ENCODE data around the gene TNRC6C.

Gene TNRC6C

GRCh38 chr17:78000341-78000740 is 41.8 kb downstream of the TNRC6C start:
- no peak overlapping the region for H3K4me3 ChIP-seq (ENCODE audit: low read length)
- DNase-seq (ENCODE audit: low read depth, low spot score) = no peak

GRCh38 chr17:78001182-78001581 is 42.7 kb downstream of the TNRC6C start:
- H3K4me3 ChIP-seq (ENCODE audit: low read length) = no peak overlapping the region
- no peak for DNase-seq (ENCODE audit: low read depth, low spot score)

GRCh38 chr17:78001612-78002011 is 43.1 kb downstream of the TNRC6C start:
- DNase-seq (ENCODE audit: low read depth, low spot score) = no peak
- no peak overlapping the region for H3K4me3 ChIP-seq (ENCODE audit: low read length)

- no peak overlapping the region for H3K4me3 ChIP-seq (ENCODE audit: low read length)
- DNase-seq (ENCODE audit: low read depth, low spot score) = no peak
Measured at GRCh38 chr17:78002166-78002565, 43.7 kb downstream of the TNRC6C start.

- no peak overlapping the region for H3K4me3 ChIP-seq (ENCODE audit: low read length)
- DNase-seq (ENCODE audit: low read depth, low spot score) = no peak
Measured at GRCh38 chr17:78005452-78006171, 47.1 kb downstream of the TNRC6C start.

GRCh38 chr17:78006338-78006737 is 47.8 kb downstream of the TNRC6C start:
- H3K4me3 ChIP-seq (ENCODE audit: low read length) = no peak overlapping the region
- DNase-seq (ENCODE audit: low read depth, low spot score) = no peak

- no peak overlapping the region for H3K4me3 ChIP-seq (ENCODE audit: low read length)
- DNase-seq (ENCODE audit: low read depth, low spot score) = no peak
Measured at GRCh38 chr17:78007647-78008046, 49.1 kb downstream of the TNRC6C start.

GRCh38 chr17:78010759-78011158 is 52.3 kb downstream of the TNRC6C start:
- DNase-seq (ENCODE audit: low read depth, low spot score) = no peak

GRCh38 chr17:78012428-78012827 is 53.9 kb downstream of the TNRC6C start:
- H3K4me3 ChIP-seq (ENCODE audit: low read length) = no peak overlapping the region
- no peak for DNase-seq (ENCODE audit: low read depth, low spot score)

More at GRCh38 chr17:78010759-78011158, 52.3 kb downstream of the TNRC6C start:
- no peak overlapping the region for H3K4me3 ChIP-seq (ENCODE audit: low read length)

GRCh38 chr17:78013683-78014467 is 55.4 kb downstream of the TNRC6C start:
- peak; percentile 72 for DNase-seq (ENCODE audit: low read depth, low spot score)
- H3K4me3 ChIP-seq (ENCODE audit: low read length) = no peak overlapping the region

GRCh38 chr17:78014646-78015045 is 56.1 kb downstream of the TNRC6C start:
- DNase-seq (ENCODE audit: low read depth, low spot score) = no peak
- no peak overlapping the region for H3K4me3 ChIP-seq (ENCODE audit: low read length)

GRCh38 chr17:78016852-78017251 is 58.3 kb downstream of the TNRC6C start:
- DNase-seq (ENCODE audit: low read depth, low spot score) = no peak

GRCh38 chr17:78019367-78019975 is 61.0 kb downstream of the TNRC6C start:
- peak; percentile 44 for DNase-seq (ENCODE audit: low read depth, low spot score)
- no peak overlapping the region for H3K4me3 ChIP-seq (ENCODE audit: low read length)

More at GRCh38 chr17:78016852-78017251, 58.3 kb downstream of the TNRC6C start:
- H3K4me3 ChIP-seq (ENCODE audit: low read length) = no peak overlapping the region

- H3K4me3 ChIP-seq (ENCODE audit: low read length) = no peak overlapping the region
- no peak for DNase-seq (ENCODE audit: low read depth, low spot score)
Measured at GRCh38 chr17:78019976-78020716, 61.6 kb downstream of the TNRC6C start.

GRCh38 chr17:78020717-78021108 is 62.2 kb downstream of the TNRC6C start:
- DNase-seq (ENCODE audit: low read depth, low spot score) = no peak
- no peak overlapping the region for H3K4me3 ChIP-seq (ENCODE audit: low read length)

- no peak for DNase-seq (ENCODE audit: low read depth, low spot score)
- no peak overlapping the region for H3K4me3 ChIP-seq (ENCODE audit: low read length)
Measured at GRCh38 chr17:78022425-78022824, 63.9 kb downstream of the TNRC6C start.

GRCh38 chr17:78023042-78023441 is 64.5 kb downstream of the TNRC6C start:
- no peak for DNase-seq (ENCODE audit: low read depth, low spot score)
- no peak overlapping the region for H3K4me3 ChIP-seq (ENCODE audit: low read length)

- DNase-seq (ENCODE audit: low read depth, low spot score) = no peak
- H3K4me3 ChIP-seq (ENCODE audit: low read length) = no peak overlapping the region
Measured at GRCh38 chr17:78026381-78026780, 67.9 kb downstream of the TNRC6C start.

GRCh38 chr17:78027121-78027520 is 68.6 kb downstream of the TNRC6C start:
- DNase-seq (ENCODE audit: low read depth, low spot score) = no peak
- no peak overlapping the region for H3K4me3 ChIP-seq (ENCODE audit: low read length)
